ENCODE results near the gene LTN1.

LTN1 gene

DNA sequence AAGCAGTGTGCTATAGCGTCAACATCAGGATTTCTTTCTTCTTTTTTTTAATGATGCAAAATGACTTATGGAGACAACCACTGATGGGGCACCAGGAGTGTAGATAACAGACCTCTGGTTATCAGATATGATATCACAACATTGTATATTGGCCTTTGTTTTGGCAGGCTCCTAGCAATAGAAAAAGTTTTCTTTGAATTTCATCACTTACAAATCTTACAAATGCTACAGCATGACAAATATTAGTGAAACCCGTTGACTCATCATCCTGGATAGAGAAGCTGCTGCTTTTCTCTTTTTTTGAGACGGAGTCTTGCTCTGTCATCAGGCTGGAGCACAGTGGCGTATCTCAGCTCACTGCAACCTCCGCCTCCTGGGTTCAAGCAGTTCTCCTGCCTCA, 92.9 kb downstream of the LTN1 start:
- no peak for DNase-seq (ENCODE audit: low read depth)
- TF ChIP-seq MYC (IDR thresholded peaks at IDR 0.05; ENCODE audit: low read depth, low read length) (no peak), POLR2A (IDR thresholded peaks at IDR 0.05; ENCODE audit: extremely low read depth, insufficient read length) (no peak), CTCF (IDR thresholded peaks at IDR 0.05; ENCODE audit: low read depth, low read length) (no peak)
- TF ChIP-seq, protein P1, sequence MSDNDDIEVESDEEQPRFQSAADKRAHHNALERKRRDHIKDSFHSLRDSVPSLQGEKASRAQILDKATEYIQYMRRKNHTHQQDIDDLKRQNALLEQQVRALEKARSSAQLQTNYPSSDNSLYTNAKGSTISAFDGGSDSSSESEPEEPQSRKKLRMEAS (IDR thresholded peaks at IDR 0.05; ENCODE audit: low read depth, low read length), result no peak
- H3K4me3 ChIP-seq (ENCODE audit: low read depth, low read length), result no peak overlapping the region

- no peak for DNase-seq (ENCODE audit: low read depth)
- TF ChIP-seq, protein P1 (IDR thresholded peaks at IDR 0.05; ENCODE audit: low read depth, low read length), result no peak
- no peak for TF ChIP-seq MYC (IDR thresholded peaks at IDR 0.05; ENCODE audit: low read depth, low read length)
- TF ChIP-seq CTCF (IDR thresholded peaks at IDR 0.05; ENCODE audit: low read depth, low read length), result no peak
- TF ChIP-seq POLR2A (IDR thresholded peaks at IDR 0.05; ENCODE audit: extremely low read depth, insufficient read length), result no peak
- H3K4me3 ChIP-seq (ENCODE audit: low read depth, low read length), result no peak overlapping the region
Measured at GRCh38 chr21:28899220-28899619, 93.5 kb downstream of the LTN1 start.

DNA sequence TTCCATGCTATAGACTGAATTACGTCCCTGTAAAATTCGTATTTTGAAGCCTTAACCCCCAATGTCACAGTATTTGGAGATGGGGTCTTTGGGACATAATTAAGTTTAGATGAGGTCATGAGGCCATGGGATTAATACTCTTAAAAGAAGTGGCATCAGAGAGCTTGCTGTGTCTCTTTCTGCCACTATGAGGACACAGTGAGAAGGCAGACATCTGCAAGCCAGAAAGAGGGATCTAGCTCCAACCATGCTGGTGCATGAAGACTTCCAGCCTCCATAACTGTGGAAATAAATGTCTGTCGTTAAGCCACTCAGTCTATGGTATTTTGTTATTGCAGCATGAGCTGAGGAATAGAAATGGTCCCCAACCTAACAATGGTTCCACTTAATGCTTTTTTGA, 99.0 kb downstream of the LTN1 start:
- H3K4me3 ChIP-seq (ENCODE audit: low read depth, low read length), result no peak overlapping the region
- TF ChIP-seq MYC (IDR thresholded peaks at IDR 0.05; ENCODE audit: low read depth, low read length) (no peak), CTCF (IDR thresholded peaks at IDR 0.05; ENCODE audit: low read depth, low read length) (no peak), POLR2A (IDR thresholded peaks at IDR 0.05; ENCODE audit: extremely low read depth, insufficient read length) (no peak)
- TF ChIP-seq, protein P1 (IDR thresholded peaks at IDR 0.05; ENCODE audit: low read depth, low read length), result no peak
- DNase-seq (ENCODE audit: low read depth), result no peak

- H3K4me3 ChIP-seq (ENCODE audit: low read depth, low read length), result no peak overlapping the region
- no peak for TF ChIP-seq MYC (IDR thresholded peaks at IDR 0.05; ENCODE audit: low read depth, low read length)
- no peak for TF ChIP-seq POLR2A (IDR thresholded peaks at IDR 0.05; ENCODE audit: extremely low read depth, insufficient read length)
- TF ChIP-seq CTCF (IDR thresholded peaks at IDR 0.05; ENCODE audit: low read depth, low read length), result no peak
- TF ChIP-seq, protein P1 (IDR thresholded peaks at IDR 0.05; ENCODE audit: low read depth, low read length), result no peak
- no peak for DNase-seq (ENCODE audit: low read depth)
Measured at GRCh38 chr21:28892199-28893111, 100.2 kb downstream of the LTN1 start.

GRCh38 chr21:28885853-28886177, 106.9 kb downstream of the LTN1 start:
- TF ChIP-seq, protein P1 (IDR thresholded peaks at IDR 0.05; ENCODE audit: low read depth, low read length), result no peak
- TF ChIP-seq CTCF (IDR thresholded peaks at IDR 0.05; ENCODE audit: low read depth, low read length), result no peak
- peak overlapping the region; percentile 84 for H3K4me3 ChIP-seq (ENCODE audit: low read depth, low read length)
- peak; percentile 3 for DNase-seq (ENCODE audit: low read depth)
